H9 (cell line): ENCODE measurements around the gene FOXN4. TPM values are rescaled to one million over a fixed set of nuclear protein-coding genes. Genes with fewer than 3 reads are reported as not detected.

Experiments used
- DNase-seq: peaks from one replicate; pipeline ENCODE4 v3.0.0-alpha.2; 2017
- H2AFZ ChIP-seq: one replicate; pipeline ENCODE4 v1.6.1; 2013; ENCODE audit warnings: mild to moderate bottlenecking, low read length, control low read depth, moderate library complexity
- H2AK5ac ChIP-seq: 2 replicates; pipeline ENCODE4 v1.6.1; 2013; ENCODE audit warnings: low read length, control low read depth, mixed read lengths; ENCODE audit not compliant: insufficient read length
- H2BK120ac ChIP-seq: one replicate; pipeline ENCODE4 v1.6.1; 2013; ENCODE audit warnings: low read depth, mild to moderate bottlenecking, low read length, control low read depth, inconsistent platforms; ENCODE audit not compliant: poor library complexity, severe bottlenecking
- H2BK12ac ChIP-seq: 2 replicates; pipeline ENCODE4 v1.6.1; 2013; ENCODE audit warnings: low read length, control low read depth, mixed read lengths, low read depth; ENCODE audit not compliant: insufficient read length
- H2BK15ac ChIP-seq: 2 replicates; pipeline ENCODE4 v1.6.1; 2013; ENCODE audit warnings: low read depth, low read length, control low read depth
- H2BK20ac ChIP-seq: one replicate; pipeline ENCODE4 v1.6.1; 2013; ENCODE audit warnings: low read depth, mild to moderate bottlenecking, low read length, control low read depth, inconsistent platforms; ENCODE audit not compliant: poor library complexity, severe bottlenecking
- H2BK5ac ChIP-seq: 2 replicates; pipeline ENCODE4 v1.6.1; 2013; ENCODE audit warnings: low read length, control low read depth, mixed read lengths; ENCODE audit not compliant: insufficient read length
- H3K14ac ChIP-seq: 2 replicates; pipeline ENCODE4 v1.6.1; 2013; ENCODE audit warnings: low read length, control low read depth; ENCODE audit not compliant: insufficient read depth
- H3K18ac ChIP-seq: 2 replicates; pipeline ENCODE4 v1.6.1; 2013; ENCODE audit warnings: low read depth, mild to moderate bottlenecking, mixed read lengths, low read length, control low read depth; ENCODE audit not compliant: insufficient read length
- H3K23ac ChIP-seq: 2 replicates; pipeline ENCODE4 v1.6.1; 2013; ENCODE audit warnings: low read length, control low read depth, mixed read lengths, low read depth; ENCODE audit not compliant: insufficient read length
- H3K23me2 ChIP-seq: 2 replicates; pipeline ENCODE4 v1.6.1; 2013; ENCODE audit warnings: low read depth, mild to moderate bottlenecking, mixed read lengths, low read length, control low read depth; ENCODE audit not compliant: insufficient read length, poor library complexity, severe bottlenecking
- H3K27ac ChIP-seq: 2 replicates; pipeline ENCODE4 v1.5.1; 2013; ENCODE audit warnings: low read length, control low read depth, mixed read lengths, low read depth; ENCODE audit not compliant: insufficient read length
- H3K27me3 ChIP-seq: 2 replicates; pipeline ENCODE4 v1.6.1; 2013; ENCODE audit warnings: low read length, control low read depth, inconsistent platforms; ENCODE audit not compliant: insufficient read depth
- H3K4ac ChIP-seq: 2 replicates; pipeline ENCODE4 v1.6.1; 2013; ENCODE audit warnings: low read depth, mild to moderate bottlenecking, control low read depth, inconsistent platforms, low read length, moderate library complexity
- H3K4me1 ChIP-seq: 2 replicates; pipeline ENCODE4 v1.6.1; 2013; ENCODE audit warnings: low read length, control low read depth, inconsistent platforms; ENCODE audit not compliant: insufficient read depth
- H3K4me2 ChIP-seq: 2 replicates; pipeline ENCODE4 v1.6.1; 2013; ENCODE audit warnings: low read length, control low read depth, mixed read lengths; ENCODE audit not compliant: insufficient read length, insufficient read depth
- H3K56ac ChIP-seq: 2 replicates; pipeline ENCODE4 v1.6.1; 2013; ENCODE audit warnings: low read depth, mild to moderate bottlenecking, mixed read lengths, low read length, control low read depth; ENCODE audit not compliant: insufficient read length
- H3K79me1 ChIP-seq: 2 replicates; pipeline ENCODE4 v1.6.1; 2013; ENCODE audit warnings: low read depth, mild to moderate bottlenecking, moderate library complexity, low read length, control low read depth, inconsistent platforms; ENCODE audit not compliant: insufficient read depth, poor library complexity, severe bottlenecking
- H3K79me2 ChIP-seq: 2 replicates; pipeline ENCODE4 v1.6.1; 2013; ENCODE audit warnings: low read length, control low read depth, inconsistent platforms; ENCODE audit not compliant: insufficient read depth
- H3K9ac ChIP-seq: 2 replicates; pipeline ENCODE4 v1.6.1; 2013; ENCODE audit warnings: low read length, control low read depth, mixed read lengths; ENCODE audit not compliant: insufficient read length; ENCODE audit errors: extremely low read depth
- H3K9me3 ChIP-seq: one replicate; pipeline ENCODE4 v1.6.1; 2013; ENCODE audit warnings: low read depth, low read length, inconsistent platforms; ENCODE audit not compliant: control insufficient read depth
- H3T11ph ChIP-seq: one replicate; pipeline ENCODE4 v1.6.1; 2013; ENCODE audit warnings: mild to moderate bottlenecking, low read length, control low read depth, inconsistent platforms
- H4K20me1 ChIP-seq: one replicate; pipeline ENCODE4 v1.6.1; 2013; ENCODE audit not compliant: control insufficient read depth, insufficient read length, insufficient read depth
- H4K5ac ChIP-seq: 2 replicates; pipeline ENCODE4 v1.6.1; 2013; ENCODE audit warnings: low read depth, mild to moderate bottlenecking, mixed read lengths, low read length, control low read depth; ENCODE audit not compliant: insufficient read length
- H4K8ac ChIP-seq: replicated peaks from 2 replicates; pipeline ENCODE4 v1.6.1; 2013; ENCODE audit warnings: low read length, control low read depth, mixed read lengths, low read depth; ENCODE audit not compliant: insufficient read length
- H4K91ac ChIP-seq: 2 replicates; pipeline ENCODE4 v1.6.1; 2013; ENCODE audit warnings: low read depth, mild to moderate bottlenecking, moderate library complexity, mixed read lengths, low read length, control low read depth; ENCODE audit not compliant: insufficient read length
- H3K27ac Mint-ChIP-seq, 3 experiments: 2 replicates in 2 of 3; 3 replicates in 1 of 3; pipeline ENCODE4 v1.8.0; 2020 to 2021; ENCODE audit warnings: mixed read lengths in 3 of 3, mild to moderate bottlenecking in 1 of 3, moderate library complexity in 1 of 3
- H3K27me3 Mint-ChIP-seq: 2 replicates; pipeline ENCODE4 v1.8.0; 2021; ENCODE audit warnings: low read depth, mild to moderate bottlenecking, moderate library complexity, mixed read lengths
- H3K36me3 Mint-ChIP-seq, 3 experiments: 2 replicates in 2 of 3; 3 replicates in 1 of 3; pipeline ENCODE4 v1.8.0; 2020 to 2021; ENCODE audit warnings: low read depth in 3 of 3, mixed read lengths in 3 of 3; ENCODE audit not compliant: insufficient read depth in 1 of 3
- H3K4me1 Mint-ChIP-seq, 2 experiments: 2 replicates each; pipeline ENCODE4 v1.8.0; 2020; ENCODE audit warnings: mixed read lengths in 2 of 2
- H3K4me3 Mint-ChIP-seq, 2 experiments: 2 replicates in 1 of 2; 3 replicates in 1 of 2; pipeline ENCODE4 v1.8.0; 2020 to 2021; ENCODE audit warnings: mild to moderate bottlenecking in 2 of 2, mixed read lengths in 2 of 2, moderate library complexity in 1 of 2
- H3K9me3 Mint-ChIP-seq, 2 experiments: 2 replicates in 1 of 2; 3 replicates in 1 of 2; pipeline ENCODE4 v1.8.0; 2020; ENCODE audit warnings: mild to moderate bottlenecking in 2 of 2, mixed read lengths in 2 of 2, moderate library complexity in 1 of 2
- WGBS: extraction: QIAGEN DNeasy Blood & Tissue Kit; methylation state at CpG from one replicate; pipeline ENCODE4 v1.1.7; 2013; ENCODE audit warnings: missing lambda C conversion rate, low lambda C conversion rate, mixed read lengths; ENCODE audit not compliant: insufficient read length; ENCODE audit errors: extremely low coverage; 5-methylcytosine and 5-hydroxymethylcytosine counted together
- total RNA-seq: library from RNA; stranded (reverse); gene quantifications from 2 replicates; pipeline ENCODE4 v1.2.1, GENCODE V29; 2021
- TF ChIP-seq, protein P1 (sequence below): fragments of 200-600 bp; sonication (generic); conservative IDR thresholded peaks from 3 replicates; pipeline ENCODE4 v1.8.0; 2021; ENCODE audit warnings: antibody characterized with exemption, mild to moderate bottlenecking

Gene FOXN4
- total RNA-seq, 1 experiment from 2014 or later = 0.39 TPM

DNA sequence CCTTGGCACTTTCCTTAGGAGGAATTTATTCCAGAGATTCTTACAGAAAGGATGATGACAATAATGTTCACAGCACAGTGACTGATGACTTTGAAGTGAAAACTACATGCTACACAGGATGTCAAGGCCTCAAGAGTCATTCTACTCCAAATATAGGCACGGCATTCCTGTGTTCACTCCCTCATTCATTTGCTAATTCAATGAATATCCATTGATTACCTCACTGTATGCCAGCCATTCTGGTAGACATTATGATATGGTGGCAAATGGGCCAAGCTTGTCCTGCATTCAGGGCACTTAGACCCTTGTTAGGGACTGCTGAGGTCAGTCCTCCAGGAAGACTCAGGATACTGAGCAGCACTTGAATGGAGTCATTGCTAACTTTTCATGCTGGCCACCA lies 48.0 kb downstream of the FOXN4 start:
- Histone ChIP-seq H2BK15ac (no peak overlapping the region), H2BK20ac (no peak overlapping the region), H3K14ac (no peak overlapping the region), H3K56ac (no peak overlapping the region), H3K9me3 (no peaks in the 10 kb centered on the region), H3K4ac (no peak overlapping the region), H3K79me2 (no peaks in the 10 kb centered on the region), H3K27me3 (no peaks in the 10 kb centered on the region), H4K5ac (no peak overlapping the region), H2BK5ac (no peak overlapping the region), H3K23me2 (no peaks in the 10 kb centered on the region), H2BK12ac (no peak overlapping the region), H3K9ac (no peak overlapping the region), H4K8ac (no peak overlapping the region), H3K18ac (no peak overlapping the region), H2AFZ (no peak overlapping the region), H4K20me1 (no peaks in the 10 kb centered on the region), H2AK5ac (no peak overlapping the region), H3K27ac (no peak overlapping the region), H2BK120ac (no peak overlapping the region), H3K79me1 (no peaks in the 10 kb centered on the region), H3T11ph (no peak overlapping the region), H3K4me2 (no peak overlapping the region), H3K23ac (no peak overlapping the region), H3K4me1 (no peaks in the 10 kb centered on the region; the same call in 1 of the 2 replicates), H4K91ac (no peak overlapping the region)
- Mint-ChIP-seq H3K27ac (no peak overlapping the region; a peak in 2 of 7 replicates), H3K27me3 (no peaks in the 10 kb centered on the region; the same call in 1 of the 2 replicates), H3K4me3 (no peak overlapping the region), H3K9me3 (no peaks in the 10 kb centered on the region), H3K4me1 (peaks cover 8 to 19% of the 10 kb centered on the region in 2 experiments), H3K36me3 (peaks cover 0 to 12% (median 7%) of the 10 kb centered on the region in 3 experiments; a peak in 3 of 7 replicates)
- WGBS = no CpG with 5 or more reads among the region's 1 CpG
- TF ChIP-seq, protein P1, sequence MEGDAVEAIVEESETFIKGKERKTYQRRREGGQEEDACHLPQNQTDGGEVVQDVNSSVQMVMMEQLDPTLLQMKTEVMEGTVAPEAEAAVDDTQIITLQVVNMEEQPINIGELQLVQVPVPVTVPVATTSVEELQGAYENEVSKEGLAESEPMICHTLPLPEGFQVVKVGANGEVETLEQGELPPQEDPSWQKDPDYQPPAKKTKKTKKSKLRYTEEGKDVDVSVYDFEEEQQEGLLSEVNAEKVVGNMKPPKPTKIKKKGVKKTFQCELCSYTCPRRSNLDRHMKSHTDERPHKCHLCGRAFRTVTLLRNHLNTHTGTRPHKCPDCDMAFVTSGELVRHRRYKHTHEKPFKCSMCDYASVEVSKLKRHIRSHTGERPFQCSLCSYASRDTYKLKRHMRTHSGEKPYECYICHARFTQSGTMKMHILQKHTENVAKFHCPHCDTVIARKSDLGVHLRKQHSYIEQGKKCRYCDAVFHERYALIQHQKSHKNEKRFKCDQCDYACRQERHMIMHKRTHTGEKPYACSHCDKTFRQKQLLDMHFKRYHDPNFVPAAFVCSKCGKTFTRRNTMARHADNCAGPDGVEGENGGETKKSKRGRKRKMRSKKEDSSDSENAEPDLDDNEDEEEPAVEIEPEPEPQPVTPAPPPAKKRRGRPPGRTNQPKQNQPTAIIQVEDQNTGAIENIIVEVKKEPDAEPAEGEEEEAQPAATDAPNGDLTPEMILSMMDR = no peak
- no peak for DNase-seq
